Activated CD4-positive, alpha-beta T cell treated with anti-CD3 and anti-CD28 coated beads for 1 hour (primary cell): ENCODE data around the gene FBRSL1.

Experiments used
- DNase-seq: peaks from one replicate; pipeline ENCODE4 v3.0.0-alpha.2; 2020

The FBRSL1 gene

GRCh38 chr12:132500142-132500855, 10.3 kb downstream of the FBRSL1 start:
- DNase-seq: no peak

GRCh38 chr12:132500856-132501180, 10.9 kb downstream of the FBRSL1 start:
- no peak for DNase-seq

- no peak for DNase-seq
These were observed 11.4 kb downstream of the FBRSL1 start for GRCh38 chr12:132501204-132501940.

GRCh38 chr12:132502149-132502881, 12.4 kb downstream of the FBRSL1 start:
- DNase-seq: no peak

- no peak for DNase-seq
These were observed 12.9 kb downstream of the FBRSL1 start for GRCh38 chr12:132502882-132503193.

- no peak for DNase-seq
These were observed 13.8 kb downstream of the FBRSL1 start for GRCh38 chr12:132503618-132504204.

GRCh38 chr12:132505105-132505851, 15.3 kb downstream of the FBRSL1 start:
- DNase-seq: no peak

GRCh38 chr12:132505852-132506219, 15.9 kb downstream of the FBRSL1 start:
- no peak for DNase-seq

- DNase-seq: peak; percentile 36
These were observed 16.6 kb downstream of the FBRSL1 start for GRCh38 chr12:132506328-132507160.

GRCh38 chr12:132507161-132507538, 17.2 kb downstream of the FBRSL1 start:
- DNase-seq: no peak

GRCh38 chr12:132507656-132508490, 17.9 kb downstream of the FBRSL1 start:
- no peak for DNase-seq

- DNase-seq: no peak
These were observed 18.5 kb downstream of the FBRSL1 start for GRCh38 chr12:132508491-132508740.

GRCh38 chr12:132508860-132509732, 19.1 kb downstream of the FBRSL1 start:
- no peak for DNase-seq

GRCh38 chr12:132510111-132510724, 20.3 kb downstream of the FBRSL1 start:
- DNase-seq: no peak

GRCh38 chr12:132510746-132511477, 21.0 kb downstream of the FBRSL1 start:
- DNase-seq: no peak

GRCh38 chr12:132511516-132512196, 21.7 kb downstream of the FBRSL1 start:
- DNase-seq: no peak

- DNase-seq: no peak
These were observed 22.5 kb downstream of the FBRSL1 start for GRCh38 chr12:132512197-132513069.

- DNase-seq: no peak
These were observed 23.1 kb downstream of the FBRSL1 start for GRCh38 chr12:132513070-132513398.
